Nucleus accumbens (tissue), 56 donors: ENCODE measurements around the gene NEGR1.

Experiments
- DNase-seq, 56 donors: peaks; one replicate each; lab custom pipeline; 2025; lab: John Stamatoyannopoulos, UW

NEGR1 gene

GRCh38 chr1:72122099-72122880 lies 160.0 kb downstream of the NEGR1 start:
- no peak for DNase-seq

- DNase-seq, result no peak
Measured at GRCh38 chr1:72119491-72119890, 162.8 kb downstream of the NEGR1 start.

- no peak for DNase-seq
Measured at GRCh38 chr1:72117621-72118020, 164.7 kb downstream of the NEGR1 start.

GRCh38 chr1:72115290-72115689 lies 167.0 kb downstream of the NEGR1 start:
- DNase-seq, result no peak

DNA sequence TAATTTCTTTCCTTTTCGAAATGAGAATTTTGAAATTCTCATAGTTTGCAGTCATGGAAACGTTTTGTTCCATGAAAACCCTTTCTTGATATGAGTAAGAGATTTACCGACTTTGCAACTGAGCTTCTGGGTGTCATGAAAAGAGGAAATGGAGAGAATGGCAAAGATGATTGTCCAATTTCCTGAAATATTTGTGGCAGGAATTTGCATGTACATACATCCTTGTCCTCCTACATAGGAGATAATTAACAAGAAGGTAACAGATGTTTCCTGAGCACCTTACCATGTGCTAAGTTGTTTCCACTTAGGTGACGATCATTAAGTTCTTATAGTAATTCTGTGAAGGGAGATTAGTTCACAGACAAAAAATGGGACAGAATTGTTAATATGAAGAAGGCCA lies 170.7 kb downstream of the NEGR1 start:
- DNase-seq, result no peak

GRCh38 chr1:72109916-72110315 lies 172.4 kb downstream of the NEGR1 start:
- DNase-seq, result no peak

DNA sequence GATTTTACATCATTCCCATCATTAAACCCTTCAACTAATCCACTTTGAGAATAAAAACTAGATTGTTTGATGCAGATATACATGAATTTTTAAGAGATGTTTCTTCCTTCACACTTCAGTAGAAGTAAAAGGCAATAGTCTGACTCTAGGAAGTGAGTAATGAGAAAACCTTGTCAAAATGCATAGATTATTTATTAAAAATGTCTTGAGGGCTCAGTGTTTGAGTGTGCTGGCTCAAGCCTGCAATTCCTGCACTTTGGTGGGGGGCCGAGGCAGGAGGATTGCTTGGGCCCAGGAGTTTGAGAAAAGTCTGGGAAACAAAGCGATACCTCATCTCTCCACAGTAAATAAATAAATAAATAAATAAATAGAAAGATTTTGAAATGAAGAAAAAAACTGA lies 177.1 kb downstream of the NEGR1 start:
- no peak for DNase-seq

DNA sequence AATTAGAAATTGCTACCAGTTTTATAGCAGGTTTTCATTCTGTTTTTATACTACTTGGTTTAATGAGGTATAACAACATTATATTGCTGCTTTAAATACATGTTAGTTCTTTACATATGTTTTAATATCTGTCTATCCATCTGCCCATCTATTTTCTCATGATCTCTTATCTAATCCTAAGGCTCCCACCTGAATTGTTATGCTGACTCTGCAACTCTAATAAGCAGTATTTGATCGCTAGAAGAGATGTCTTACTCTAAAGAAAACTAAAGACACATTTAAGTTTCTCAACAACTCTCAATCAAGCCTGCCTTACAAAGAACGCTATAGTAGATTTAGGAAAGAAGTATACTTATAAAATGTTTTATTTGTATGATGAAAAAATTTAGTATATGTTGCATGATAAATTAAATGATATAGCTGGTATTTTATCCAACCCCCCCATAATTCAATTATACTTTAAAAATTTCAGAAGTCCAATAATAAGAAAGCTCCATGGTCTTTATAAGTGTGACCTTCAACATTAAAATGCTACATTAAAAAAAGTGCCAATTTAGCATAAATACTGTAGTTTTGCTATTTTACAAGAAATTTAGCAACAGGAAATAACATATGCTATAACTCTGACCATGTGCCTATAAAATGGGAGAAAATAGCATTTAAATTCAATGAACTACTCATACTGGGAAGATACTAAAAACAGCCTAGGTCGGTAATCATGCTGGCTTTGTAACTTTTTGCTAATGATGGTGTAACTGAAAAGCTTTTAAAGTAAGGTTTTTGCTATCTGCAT lies 180.3 kb downstream of the NEGR1 start:
- DNase-seq, result no peak

DNA sequence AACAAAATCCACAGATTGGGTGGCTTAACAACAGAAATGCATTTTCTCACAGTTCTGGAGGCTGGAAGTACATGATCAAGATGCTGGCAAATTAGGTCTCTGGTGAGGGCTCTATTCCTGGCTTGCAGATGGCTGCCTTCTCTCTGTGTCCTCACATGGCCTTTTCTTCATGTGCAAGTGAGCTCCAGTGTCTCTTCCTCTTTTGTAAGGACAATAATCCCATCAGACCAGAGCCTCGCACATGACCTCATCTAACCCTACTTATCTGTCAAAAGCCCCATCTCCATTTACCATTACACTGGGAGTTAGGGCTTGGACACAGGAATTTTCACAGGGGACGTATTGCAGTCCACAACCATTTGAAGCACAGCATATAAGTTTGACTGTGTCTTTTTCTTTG lies 181.6 kb downstream of the NEGR1 start:
- no peak for DNase-seq

DNA sequence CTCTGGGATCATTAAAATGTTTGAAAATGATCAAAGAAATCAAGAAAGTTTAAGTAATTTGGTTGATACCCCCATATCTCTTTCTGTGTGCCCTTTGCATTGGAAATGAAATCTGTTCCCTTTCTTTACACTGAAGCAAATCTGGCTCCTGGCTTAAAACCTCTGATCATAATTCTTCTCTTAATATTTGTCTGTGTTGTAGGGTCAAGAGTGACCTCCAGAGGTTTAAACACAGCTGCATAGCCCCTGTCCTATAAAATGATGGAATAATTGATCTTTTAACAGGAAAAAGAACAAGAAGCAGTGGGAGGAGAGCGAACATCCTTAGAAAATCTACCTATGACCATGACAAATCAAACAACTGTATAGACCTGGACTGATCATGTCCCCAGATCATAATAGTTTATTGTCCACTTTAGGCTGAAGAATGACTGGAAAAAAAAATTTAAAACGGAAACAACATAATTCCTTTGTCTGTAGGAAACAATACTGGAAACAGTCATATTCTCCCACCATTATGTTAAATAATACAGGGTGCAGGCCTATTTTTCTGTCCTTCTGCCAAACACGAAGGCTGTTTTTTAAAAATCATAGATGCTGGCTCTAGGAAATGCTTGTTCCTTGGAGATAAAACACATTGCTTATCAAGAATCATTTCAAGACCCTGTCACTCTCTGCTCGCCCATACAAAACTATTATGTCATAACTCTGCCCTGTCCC lies 184.3 kb downstream of the NEGR1 start:
- DNase-seq, result no peak

DNA sequence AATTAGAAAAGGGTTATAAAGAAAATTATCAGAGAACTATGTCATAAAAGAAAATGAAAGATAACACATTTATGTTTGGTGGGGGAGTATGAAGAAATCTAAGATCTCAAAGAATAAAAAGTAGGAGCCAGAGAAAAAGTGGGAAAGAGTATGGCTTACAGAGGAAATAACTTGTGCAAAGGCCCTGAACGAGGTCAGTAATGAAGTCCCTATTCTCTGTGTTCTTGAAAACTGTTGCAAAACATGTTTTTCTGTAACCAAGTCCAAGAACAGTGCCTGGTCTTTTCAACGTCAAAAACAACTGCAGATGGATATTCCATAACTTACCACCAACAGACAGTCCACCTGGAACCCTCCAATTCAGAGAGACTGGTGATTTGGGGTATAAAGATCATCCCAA lies 188.1 kb downstream of the NEGR1 start:
- DNase-seq, result no peak

DNA sequence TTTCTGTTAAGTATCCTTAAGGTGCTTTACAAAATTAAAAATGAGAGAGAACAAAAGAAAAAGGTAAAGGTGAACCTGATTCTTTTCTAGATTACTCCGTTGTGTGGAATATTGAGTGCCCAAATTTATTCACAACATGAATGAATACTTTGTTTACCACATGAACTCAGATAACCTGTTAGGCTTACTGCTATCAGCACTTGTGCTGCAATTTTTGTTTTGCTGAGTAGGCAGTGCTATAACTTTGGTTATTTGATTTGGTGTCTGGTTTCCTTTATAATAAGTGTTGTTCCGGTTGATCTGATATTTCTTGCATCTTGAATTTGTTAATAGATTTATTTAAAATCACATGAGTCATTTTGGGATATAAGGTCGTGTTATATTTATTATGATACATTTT lies 195.9 kb downstream of the NEGR1 start:
- DNase-seq, result no peak

DNA sequence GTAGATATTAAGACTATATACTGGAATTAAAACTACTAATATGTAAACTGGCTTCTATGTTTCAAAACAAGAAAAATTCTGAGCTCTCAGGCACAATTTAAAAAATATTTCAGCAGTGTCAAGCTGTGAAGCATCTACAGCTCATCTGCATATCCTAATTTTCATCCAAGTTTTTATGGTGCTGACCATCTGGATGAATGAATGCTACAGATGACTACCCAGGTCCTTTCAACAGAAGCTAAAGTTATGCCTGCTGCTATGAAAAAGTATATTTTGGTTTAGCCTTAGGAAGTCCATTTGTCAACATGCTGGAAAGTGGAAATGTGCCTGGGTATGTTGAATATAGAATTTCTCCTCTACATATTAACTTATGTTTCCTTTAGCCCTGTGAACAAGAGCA lies 206.9 kb downstream of the NEGR1 start:
- DNase-seq, result no peak

GRCh38 chr1:72066431-72066830 lies 215.9 kb downstream of the NEGR1 start:
- DNase-seq, result no peak

- DNase-seq, result no peak
Measured at GRCh38 chr1:72064196-72065075, 217.9 kb downstream of the NEGR1 start.

GRCh38 chr1:72063364-72064044 lies 218.8 kb downstream of the NEGR1 start:
- DNase-seq, result no peak

DNA sequence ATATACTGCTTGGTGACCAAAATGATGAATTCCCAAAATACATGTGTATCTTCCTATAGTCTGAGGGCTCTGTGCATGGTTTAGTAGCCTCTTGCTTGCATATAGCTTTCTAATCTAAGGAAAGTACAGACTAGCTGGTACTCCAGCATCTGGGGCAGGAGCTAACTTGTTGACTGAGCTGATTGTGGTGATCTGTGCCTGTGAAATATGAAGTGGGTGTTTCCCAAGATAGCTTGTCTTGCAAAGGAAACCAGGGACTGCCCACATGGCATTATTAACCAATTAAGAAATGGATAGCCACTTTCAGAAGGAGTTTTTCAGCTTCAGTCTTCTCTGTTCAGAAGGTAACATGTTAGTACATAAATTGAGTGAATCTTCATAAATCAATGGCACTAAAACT lies 219.8 kb downstream of the NEGR1 start:
- no peak for DNase-seq

DNA sequence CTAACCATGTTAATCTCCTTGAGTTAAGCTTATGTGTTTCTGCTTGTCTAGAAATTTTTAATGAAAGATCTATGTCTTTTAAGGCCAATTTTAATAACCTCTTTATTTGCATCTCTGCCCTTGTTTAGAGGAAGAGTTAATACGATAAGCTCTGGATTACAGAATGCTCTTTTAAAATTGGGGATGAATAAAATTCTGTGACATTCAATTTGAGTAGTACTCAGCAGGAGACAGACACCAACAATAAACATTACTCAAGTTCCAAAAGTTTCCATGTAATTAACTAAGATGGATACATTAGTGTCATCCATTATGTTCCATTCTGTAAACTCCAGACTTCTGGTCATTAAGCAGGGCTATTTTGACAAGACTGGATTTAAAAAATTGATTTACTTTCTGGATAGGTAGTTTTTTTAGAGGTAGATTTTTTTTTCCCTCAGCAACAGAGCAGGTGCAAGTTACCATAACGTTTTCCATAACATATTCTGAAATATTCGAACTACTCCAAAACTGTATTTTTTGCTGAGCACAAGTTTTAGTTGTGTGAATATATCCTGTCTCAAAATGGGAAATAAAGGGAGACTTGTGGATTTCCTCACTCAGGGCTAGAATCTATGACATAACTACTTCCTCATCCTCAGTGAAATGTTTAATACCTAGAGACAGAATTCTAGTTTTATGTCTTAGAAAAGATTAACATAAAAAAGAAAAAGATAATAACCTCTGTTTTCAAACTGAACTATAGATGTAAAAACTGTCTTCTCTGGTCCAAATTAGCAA lies 221.7 kb downstream of the NEGR1 start:
- no peak for DNase-seq

DNA sequence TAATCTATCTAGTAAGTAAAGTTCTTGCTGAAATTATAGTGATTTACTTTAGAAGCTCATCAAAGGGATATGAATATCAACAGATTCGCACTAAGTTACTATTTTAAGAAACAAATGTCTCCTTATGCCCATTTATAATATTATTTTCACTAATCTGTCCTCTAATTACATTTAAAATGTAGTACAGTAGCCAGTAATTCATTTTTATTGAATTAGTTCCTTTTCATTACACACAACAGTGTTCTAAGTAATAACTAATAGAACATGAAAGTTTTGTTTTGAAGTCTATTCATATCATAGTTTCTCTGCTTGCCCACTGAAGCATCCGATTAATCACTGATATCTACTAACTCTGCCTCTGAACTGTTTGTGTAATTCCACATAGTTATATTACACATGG lies 225.8 kb downstream of the NEGR1 start:
- no peak for DNase-seq
